ENCODE measurements around the gene FAM47E.
"Not testable (repeated sequence)": the region's sequence is repeated elsewhere in the genome, so short reads cannot be mapped to it uniquely, and the experiment has no call there.

The FAM47E gene

GRCh38 chr4:76232681-76233080 is 18.8 kb upstream of the FAM47E start:
- no peak for DNase-seq

GRCh38 chr4:76233083-76233482 is 18.4 kb upstream of the FAM47E start:
- no peak for DNase-seq

- DNase-seq, result no peak
Measured at GRCh38 chr4:76233529-76233928, 18.0 kb upstream of the FAM47E start.

- no peak for DNase-seq
Measured at GRCh38 chr4:76233967-76234678, 17.4 kb upstream of the FAM47E start.

GRCh38 chr4:76234679-76235044 is 16.9 kb upstream of the FAM47E start:
- no peak for DNase-seq

- DNase-seq, result no peak
Measured at GRCh38 chr4:76235407-76235806, 16.1 kb upstream of the FAM47E start.

GRCh38 chr4:76235915-76236314 is 15.6 kb upstream of the FAM47E start:
- DNase-seq, result no peak

GRCh38 chr4:76238236-76238635 is 13.3 kb upstream of the FAM47E start:
- DNase-seq, result no peak

- no peak for DNase-seq
Measured at GRCh38 chr4:76238701-76239100, 12.8 kb upstream of the FAM47E start.

GRCh38 chr4:76240236-76240635 is 11.3 kb upstream of the FAM47E start:
- DNase-seq, result no peak

- not testable (repeated sequence) for DNase-seq
Measured at GRCh38 chr4:76243877-76244276, 7.6 kb upstream of the FAM47E start.

GRCh38 chr4:76246025-76246424 is 5.5 kb upstream of the FAM47E start:
- no peak for DNase-seq

- DNase-seq, result no peak
Measured at GRCh38 chr4:76246852-76247251, 4.7 kb upstream of the FAM47E start.

- DNase-seq, result no peak
Measured at GRCh38 chr4:76250962-76251361, 559 bp upstream of the FAM47E start.

- no peak for DNase-seq
Measured at GRCh38 chr4:76252271-76252653, 741 bp downstream of the FAM47E start.

GRCh38 chr4:76253511-76253910 is 2.0 kb downstream of the FAM47E start:
- no peak for DNase-seq

GRCh38 chr4:76256032-76256431 is 4.5 kb downstream of the FAM47E start:
- DNase-seq, result no peak

- no peak for DNase-seq
Measured at GRCh38 chr4:76256968-76257367, 5.4 kb downstream of the FAM47E start.

- no peak for DNase-seq
Measured at GRCh38 chr4:76257824-76258223, 6.3 kb downstream of the FAM47E start.

GRCh38 chr4:76260571-76260970 is 9.1 kb downstream of the FAM47E start:
- no peak for DNase-seq

- no peak for DNase-seq
Measured at GRCh38 chr4:76265631-76266218, 14.2 kb downstream of the FAM47E start.

- no peak for DNase-seq
Measured at GRCh38 chr4:76266627-76267026, 15.1 kb downstream of the FAM47E start.

- DNase-seq, result no peak
Measured at GRCh38 chr4:76267811-76268210, 16.3 kb downstream of the FAM47E start.

- DNase-seq, result no peak
Measured at GRCh38 chr4:76270244-76271175, 19.0 kb downstream of the FAM47E start.

Data from stimulated activated CD4-positive, alpha-beta T cell treated with anti-CD3 and anti-CD28 coated beads, Interleukin-4, amount 100 ng/mL, for 24 hours (primary cell).